NCI-H82 treated with DMSO at 0.1 percent for 48 hours (cell line): Measurements from ENCODE around the gene RGS6.

ENCODE experiments used
- DNase-seq: peaks from one replicate; lab custom pipeline; 2025; ENCODE audit not compliant: unreplicated experiment; lab: John Stamatoyannopoulos, UW

RGS6 gene

GRCh38 chr14:71943695-71944018 lies 11.4 kb downstream of the RGS6 start:
- no peak for DNase-seq

DNA sequence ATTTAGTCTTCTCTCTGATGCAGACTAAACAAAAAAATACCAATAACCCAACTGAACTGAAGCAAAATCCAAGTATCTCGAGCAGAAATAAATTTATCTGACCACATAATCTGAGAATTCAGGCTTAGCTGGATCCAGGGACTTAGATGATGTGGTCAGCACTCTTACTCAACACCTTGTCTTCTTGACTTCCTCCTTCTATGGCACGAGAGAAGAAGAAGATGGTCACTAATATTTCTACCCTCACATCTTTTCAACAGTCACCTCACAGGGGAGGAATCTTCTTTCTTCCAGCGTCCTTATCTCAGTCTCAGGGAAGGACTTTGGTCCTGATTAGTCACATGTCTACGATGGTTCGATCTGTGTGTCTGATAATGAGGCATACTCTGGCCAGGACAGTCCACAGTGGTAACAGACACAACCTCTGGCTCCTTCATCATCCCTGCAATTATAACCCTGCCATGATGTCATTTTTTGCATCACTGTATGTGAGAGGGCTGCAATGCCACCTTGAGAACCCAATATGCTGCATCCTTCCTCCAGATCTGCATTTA lies 15.8 kb downstream of the RGS6 start:
- no peak for DNase-seq

GRCh38 chr14:71952381-71953363 lies 20.4 kb downstream of the RGS6 start:
- no peak for DNase-seq

- DNase-seq: peak; percentile 8
Measured at GRCh38 chr14:71956920-71957563, 24.8 kb downstream of the RGS6 start.

- no peak for DNase-seq
Measured at GRCh38 chr14:71959055-71959454, 26.8 kb downstream of the RGS6 start.

- peak; percentile 10 for DNase-seq
Measured at GRCh38 chr14:71960494-71961353, 28.5 kb downstream of the RGS6 start.

- DNase-seq: no peak
Measured at GRCh38 chr14:71961972-71962371, 29.7 kb downstream of the RGS6 start.

GRCh38 chr14:71964716-71965115 lies 32.5 kb downstream of the RGS6 start:
- no peak for DNase-seq

DNA sequence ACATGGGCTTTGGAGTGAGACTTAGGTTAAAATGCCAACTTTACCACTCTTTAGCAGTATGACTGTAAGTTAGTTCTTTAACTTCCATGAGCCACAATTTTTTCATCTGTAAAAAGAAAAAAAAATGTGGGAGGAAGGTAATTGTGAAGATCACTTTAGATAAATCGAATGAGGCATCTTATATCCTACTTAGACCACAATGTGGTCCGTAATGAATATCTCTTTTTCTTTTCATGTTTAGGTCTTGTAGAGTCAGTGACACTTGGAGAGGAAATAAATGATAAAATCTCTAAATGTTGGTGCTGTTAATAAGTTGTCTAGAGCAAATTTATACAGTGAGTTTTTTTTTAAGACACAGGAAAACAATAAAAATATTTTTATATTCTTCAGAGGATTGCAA lies 34.3 kb downstream of the RGS6 start:
- DNase-seq: no peak

GRCh38 chr14:71967704-71968103 lies 35.5 kb downstream of the RGS6 start:
- DNase-seq: no peak

GRCh38 chr14:71970272-71970671 lies 38.0 kb downstream of the RGS6 start:
- no peak for DNase-seq

GRCh38 chr14:71985538-71986189 lies 53.4 kb downstream of the RGS6 start:
- no peak for DNase-seq

- no peak for DNase-seq
Measured at GRCh38 chr14:71988476-71988875, 56.2 kb downstream of the RGS6 start.

GRCh38 chr14:71988939-71989338 lies 56.7 kb downstream of the RGS6 start:
- DNase-seq: no peak

- DNase-seq: no peak
Measured at GRCh38 chr14:71994416-71994815, 62.2 kb downstream of the RGS6 start.

- DNase-seq: no peak
Measured at GRCh38 chr14:71995741-71996140, 63.5 kb downstream of the RGS6 start.

- no peak for DNase-seq
Measured at GRCh38 chr14:71996610-71997009, 64.4 kb downstream of the RGS6 start.

- no peak for DNase-seq
Measured at GRCh38 chr14:72000907-72001306, 68.7 kb downstream of the RGS6 start.

GRCh38 chr14:72002731-72003130 lies 70.5 kb downstream of the RGS6 start:
- DNase-seq: no peak

GRCh38 chr14:72008666-72009065 lies 76.4 kb downstream of the RGS6 start:
- peak; percentile 44 for DNase-seq

- DNase-seq: no peak
Measured at GRCh38 chr14:72010474-72010873, 78.2 kb downstream of the RGS6 start.
